ENCODE data around the gene COL18A1.

COL18A1 gene

DNA sequence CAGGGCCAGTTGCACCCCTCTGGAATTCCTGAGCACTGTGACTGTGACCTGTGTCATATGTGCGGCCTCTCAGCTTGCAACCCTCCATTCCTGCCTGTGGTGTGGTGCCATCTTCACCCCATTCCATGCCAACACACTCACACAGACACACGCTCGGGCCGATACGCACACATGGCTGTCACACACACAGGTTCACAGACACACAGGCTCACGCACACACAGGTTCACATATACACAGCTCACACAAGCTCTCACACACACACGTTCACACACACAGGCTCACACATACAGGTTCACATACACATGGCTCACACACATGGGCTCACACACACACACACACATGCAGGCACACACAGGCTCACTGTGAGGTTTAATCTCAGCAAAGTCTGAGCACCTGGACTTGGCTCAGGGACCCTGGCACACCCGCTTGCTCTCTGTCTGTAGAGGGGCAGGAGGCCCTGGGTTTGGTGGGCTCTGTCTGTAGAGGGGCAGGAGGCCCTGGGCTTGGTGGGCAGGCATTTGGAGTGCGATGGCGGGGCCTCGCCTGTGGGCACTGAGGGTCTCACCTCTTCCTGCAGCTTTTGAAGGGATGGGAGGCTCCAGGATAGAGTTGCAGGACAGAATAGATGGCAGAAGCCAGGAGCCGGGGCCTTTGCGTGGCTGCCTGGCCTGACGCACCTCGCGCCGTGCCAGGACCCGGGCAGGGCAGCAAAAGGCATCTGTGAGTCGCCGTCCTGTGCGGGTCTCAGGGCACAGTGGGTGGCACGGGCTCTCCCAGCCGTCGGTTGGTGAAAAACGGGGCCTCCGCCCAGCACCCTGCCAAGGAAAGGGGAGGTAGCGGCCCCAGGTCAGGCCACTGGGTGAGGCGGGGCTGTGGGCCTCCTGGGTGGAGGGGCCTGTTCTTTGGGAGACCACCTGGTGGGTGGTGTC is 17.1 kb downstream of the COL18A1 start:
- TF ChIP-seq, protein P1, sequence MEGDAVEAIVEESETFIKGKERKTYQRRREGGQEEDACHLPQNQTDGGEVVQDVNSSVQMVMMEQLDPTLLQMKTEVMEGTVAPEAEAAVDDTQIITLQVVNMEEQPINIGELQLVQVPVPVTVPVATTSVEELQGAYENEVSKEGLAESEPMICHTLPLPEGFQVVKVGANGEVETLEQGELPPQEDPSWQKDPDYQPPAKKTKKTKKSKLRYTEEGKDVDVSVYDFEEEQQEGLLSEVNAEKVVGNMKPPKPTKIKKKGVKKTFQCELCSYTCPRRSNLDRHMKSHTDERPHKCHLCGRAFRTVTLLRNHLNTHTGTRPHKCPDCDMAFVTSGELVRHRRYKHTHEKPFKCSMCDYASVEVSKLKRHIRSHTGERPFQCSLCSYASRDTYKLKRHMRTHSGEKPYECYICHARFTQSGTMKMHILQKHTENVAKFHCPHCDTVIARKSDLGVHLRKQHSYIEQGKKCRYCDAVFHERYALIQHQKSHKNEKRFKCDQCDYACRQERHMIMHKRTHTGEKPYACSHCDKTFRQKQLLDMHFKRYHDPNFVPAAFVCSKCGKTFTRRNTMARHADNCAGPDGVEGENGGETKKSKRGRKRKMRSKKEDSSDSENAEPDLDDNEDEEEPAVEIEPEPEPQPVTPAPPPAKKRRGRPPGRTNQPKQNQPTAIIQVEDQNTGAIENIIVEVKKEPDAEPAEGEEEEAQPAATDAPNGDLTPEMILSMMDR (IDR thresholded peaks at IDR 0.05; ENCODE audit: low read depth, low read length): no peak
- DNase-seq (ENCODE audit: extremely low read depth, low read depth): no peak

GRCh38 chr21:45423201-45423955 is 18.4 kb downstream of the COL18A1 start:
- DNase-seq (ENCODE audit: extremely low read depth, low read depth): no peak
- TF ChIP-seq, protein P1 (IDR thresholded peaks at IDR 0.05; ENCODE audit: low read depth, low read length): no peak

- no peak for DNase-seq (ENCODE audit: extremely low read depth, low read depth)
- TF ChIP-seq, protein P1 (IDR thresholded peaks at IDR 0.05; ENCODE audit: low read depth, low read length): no peak
These were observed 19.2 kb downstream of the COL18A1 start for GRCh38 chr21:45423968-45424853.

DNA sequence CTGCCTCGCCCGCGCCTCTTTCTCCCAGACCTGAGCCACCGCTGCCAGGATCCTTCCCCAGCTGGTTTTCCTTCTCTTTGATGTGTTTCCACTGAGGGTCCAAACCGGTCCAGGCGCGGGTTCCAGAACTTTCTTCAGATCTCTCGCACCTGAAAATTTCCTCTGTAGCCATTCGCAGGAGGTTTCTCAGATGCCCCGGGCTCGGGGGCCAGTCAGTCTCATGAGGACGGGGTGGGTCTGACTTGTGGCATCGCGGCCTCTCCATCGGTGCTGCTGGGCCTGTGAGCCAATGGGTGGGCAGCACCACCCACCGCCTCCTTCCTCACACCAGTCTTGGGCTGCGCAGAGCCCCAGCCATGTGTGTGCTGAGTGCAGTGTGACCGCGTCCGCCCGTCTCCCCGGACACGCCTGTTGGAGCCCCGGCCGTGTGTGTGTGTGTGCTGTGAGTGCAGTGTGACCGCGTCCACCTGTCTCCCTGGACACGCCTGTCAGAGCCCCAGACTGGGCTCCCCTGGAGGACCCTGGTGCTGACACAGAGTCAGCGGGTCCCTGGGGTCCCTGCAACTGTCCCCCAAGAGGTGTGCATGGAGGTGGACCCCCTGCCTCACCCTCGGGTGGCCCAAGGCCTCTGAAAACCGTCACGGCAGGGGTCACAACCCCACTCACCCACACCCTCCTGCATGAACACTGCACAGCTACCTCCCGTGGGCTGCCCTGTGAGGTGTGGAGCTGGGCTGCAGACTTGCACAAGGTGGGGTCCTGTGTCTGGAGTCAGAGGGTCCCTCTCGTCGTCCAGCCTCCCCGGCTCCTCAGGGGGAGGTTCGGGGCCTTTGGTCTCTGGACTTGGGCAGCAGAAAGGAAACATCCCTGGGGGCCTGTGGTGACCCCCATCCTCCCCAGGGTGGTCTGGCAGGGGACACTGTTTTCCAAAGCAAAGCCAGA is 20.2 kb downstream of the COL18A1 start:
- no peak for DNase-seq (ENCODE audit: extremely low read depth, low read depth)
- TF ChIP-seq, protein P1 (IDR thresholded peaks at IDR 0.05; ENCODE audit: low read depth, low read length): no peak

- TF ChIP-seq, protein P1 (IDR thresholded peaks at IDR 0.05; ENCODE audit: low read depth, low read length): no peak
- DNase-seq (ENCODE audit: extremely low read depth, low read depth): peak; percentile 57
These were observed 22.6 kb downstream of the COL18A1 start for GRCh38 chr21:45427331-45428271.
